OCI-LY1 (cell line): Measurements from ENCODE around the gene LRMDA.

Experiments
- H2AFZ ChIP-seq: fragments of 200-600 bp; sonication (generic), shearing (Covaris generic); 2 replicates; pipeline ENCODE4 v1.6.0; 2014; ENCODE audit warnings: antibody characterized with exemption, mild to moderate bottlenecking, low read length
- H3F3A ChIP-seq: fragments of 200-600 bp; sonication (generic), shearing (Covaris generic); 2 replicates; pipeline ENCODE4 v1.6.0; 2014; ENCODE audit warnings: mild to moderate bottlenecking, antibody characterized with exemption, low read length, moderate library complexity; ENCODE audit not compliant: insufficient read depth
- H3K27ac ChIP-seq: fragments of 200-600 bp; sonication (generic); 2 replicates; pipeline ENCODE4 v1.5.1; 2014; ENCODE audit warnings: low read length, mixed run types, mild to moderate bottlenecking, low read depth; ENCODE audit not compliant: poor library complexity, severe bottlenecking
- H3K27me3 ChIP-seq: fragments of 200-600 bp; sonication (generic); 2 replicates; pipeline ENCODE4 v1.6.0; 2014; ENCODE audit warnings: antibody characterized with exemption, mild to moderate bottlenecking, low read length, moderate library complexity; ENCODE audit not compliant: insufficient read depth
- H3K36me3 ChIP-seq: fragments of 200-600 bp; sonication (generic); 2 replicates; pipeline ENCODE4 v1.6.1; 2014; ENCODE audit warnings: mild to moderate bottlenecking, antibody characterized with exemption, low read length, moderate library complexity, mixed read lengths; ENCODE audit not compliant: insufficient read depth
- H3K4me1 ChIP-seq: fragments of 200-600 bp; sonication (generic); 2 replicates; pipeline ENCODE4 v1.5.1; 2014; ENCODE audit warnings: mild to moderate bottlenecking, low read length, moderate library complexity; ENCODE audit not compliant: insufficient read depth, severe bottlenecking
- H3K4me2 ChIP-seq: fragments of 200-600 bp; sonication (generic), shearing (Covaris generic); 2 replicates; pipeline ENCODE4 v1.6.1; 2014; ENCODE audit warnings: low read length
- H3K4me3 ChIP-seq: fragments of 200-600 bp; sonication (generic); 2 replicates; pipeline ENCODE4 v1.5.1; 2014; ENCODE audit warnings: low read length, low read depth, mild to moderate bottlenecking, mixed read lengths; ENCODE audit not compliant: poor library complexity, severe bottlenecking
- H3K79me2 ChIP-seq: fragments of 200-600 bp; shearing (Covaris generic); 2 replicates; pipeline ENCODE4 v1.6.1; 2016; ENCODE audit warnings: mixed run types, low read length, mixed read lengths; ENCODE audit not compliant: insufficient read depth
- H3K9ac ChIP-seq: fragments of 200-600 bp; sonication (generic), shearing (Covaris generic); 2 replicates; pipeline ENCODE4 v1.6.1; 2014; ENCODE audit warnings: mild to moderate bottlenecking, low read length, mixed read lengths
- H3K9me2 ChIP-seq: fragments of 200-600 bp; sonication (generic), shearing (Covaris generic); 2 replicates; pipeline ENCODE4 v1.6.1; 2014; ENCODE audit warnings: low read depth, mild to moderate bottlenecking, low read length, mixed read lengths
- H3K9me3 ChIP-seq: fragments of 200-600 bp; shearing (Covaris generic); 2 replicates; pipeline ENCODE4 v1.6.1; 2014; ENCODE audit warnings: low read length, mixed read lengths
- H4K20me1 ChIP-seq: fragments of 200-600 bp; sonication (generic), shearing (Covaris generic); 2 replicates; pipeline ENCODE4 v1.6.0; 2016; ENCODE audit warnings: mild to moderate bottlenecking, low read length; ENCODE audit not compliant: insufficient read depth
- EZH2 ChIP-seq: fragments of 200-600 bp; sonication (generic), shearing (Covaris generic); IDR thresholded peaks from 2 replicates; pipeline ENCODE4 v1.8.0; 2017; ENCODE audit warnings: borderline replicate concordance, mixed run types, mild to moderate bottlenecking, antibody characterized with exemption, low read length, moderate library complexity, mixed read lengths
- TF ChIP-seq, protein P1 (sequence below): fragments of 200-600 bp; sonication (generic), shearing (Covaris generic); IDR thresholded peaks from 2 replicates; pipeline ENCODE4 v1.5.1; 2017; ENCODE audit warnings: mild to moderate bottlenecking, antibody characterized with exemption, low read length, moderate library complexity, mixed read lengths

The LRMDA gene

DNA sequence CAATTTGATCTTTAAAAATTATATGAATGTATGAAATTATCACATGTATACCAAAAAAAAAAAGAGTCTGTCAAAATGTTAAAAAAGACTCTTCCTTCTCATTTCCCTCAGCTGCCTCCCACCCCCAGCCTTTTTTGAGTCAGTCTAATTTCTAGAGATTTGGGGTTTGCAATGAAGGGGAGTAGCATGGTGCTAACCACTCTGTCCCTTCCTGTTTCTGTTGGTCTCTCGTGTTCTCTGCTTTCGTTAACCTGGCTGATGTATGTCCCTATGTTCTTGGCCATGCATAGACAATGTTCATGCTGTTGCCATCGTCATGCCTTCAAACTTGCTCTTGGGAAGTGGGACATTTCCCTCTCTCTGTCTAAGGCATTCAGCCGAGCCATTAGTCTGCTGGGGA is 474.1 kb downstream of the LRMDA start:
- no peaks in the 10 kb centered on the region for H3K79me2 ChIP-seq
- TF ChIP-seq, protein P1, sequence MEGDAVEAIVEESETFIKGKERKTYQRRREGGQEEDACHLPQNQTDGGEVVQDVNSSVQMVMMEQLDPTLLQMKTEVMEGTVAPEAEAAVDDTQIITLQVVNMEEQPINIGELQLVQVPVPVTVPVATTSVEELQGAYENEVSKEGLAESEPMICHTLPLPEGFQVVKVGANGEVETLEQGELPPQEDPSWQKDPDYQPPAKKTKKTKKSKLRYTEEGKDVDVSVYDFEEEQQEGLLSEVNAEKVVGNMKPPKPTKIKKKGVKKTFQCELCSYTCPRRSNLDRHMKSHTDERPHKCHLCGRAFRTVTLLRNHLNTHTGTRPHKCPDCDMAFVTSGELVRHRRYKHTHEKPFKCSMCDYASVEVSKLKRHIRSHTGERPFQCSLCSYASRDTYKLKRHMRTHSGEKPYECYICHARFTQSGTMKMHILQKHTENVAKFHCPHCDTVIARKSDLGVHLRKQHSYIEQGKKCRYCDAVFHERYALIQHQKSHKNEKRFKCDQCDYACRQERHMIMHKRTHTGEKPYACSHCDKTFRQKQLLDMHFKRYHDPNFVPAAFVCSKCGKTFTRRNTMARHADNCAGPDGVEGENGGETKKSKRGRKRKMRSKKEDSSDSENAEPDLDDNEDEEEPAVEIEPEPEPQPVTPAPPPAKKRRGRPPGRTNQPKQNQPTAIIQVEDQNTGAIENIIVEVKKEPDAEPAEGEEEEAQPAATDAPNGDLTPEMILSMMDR, result no peak
- no peak for TF ChIP-seq EZH2
- no peak overlapping the region for H3K9ac ChIP-seq
- H3K27ac ChIP-seq, result no peak overlapping the region
- H4K20me1 ChIP-seq, result no peaks in the 10 kb centered on the region
- H3F3A ChIP-seq, result no peaks in the 10 kb centered on the region
- no peaks in the 10 kb centered on the region for H3K36me3 ChIP-seq
- no peaks in the 10 kb centered on the region for H3K9me3 ChIP-seq
- no peak overlapping the region for H2AFZ ChIP-seq
- no peaks in the 10 kb centered on the region for H3K4me1 ChIP-seq
- H3K4me2 ChIP-seq, result no peak overlapping the region
- no peaks in the 10 kb centered on the region for H3K9me2 ChIP-seq
- 0 out of 2 replicates have a peak, but pooled peaks cover 3% of the 10 kb centered on the region for H3K27me3 ChIP-seq
- no peak overlapping the region for H3K4me3 ChIP-seq

DNA sequence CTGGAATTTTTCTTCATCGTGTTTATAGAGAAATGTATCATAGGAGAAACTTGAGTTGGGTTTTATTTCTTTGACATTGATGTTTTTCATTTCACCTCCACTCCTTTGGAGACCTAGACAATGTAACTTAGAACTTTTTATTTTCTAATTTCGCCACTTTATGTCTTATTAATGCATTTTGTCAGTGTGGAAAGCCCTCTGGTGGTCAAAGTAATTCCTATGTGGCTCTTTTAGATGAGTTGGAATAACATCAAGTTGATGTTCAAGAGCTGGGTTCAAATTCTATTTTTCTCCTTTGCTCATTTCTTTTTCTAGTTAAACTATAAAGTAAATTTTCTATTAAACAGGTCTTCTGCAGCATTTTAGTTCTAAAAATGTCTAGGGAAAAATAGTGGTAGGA is 478.6 kb downstream of the LRMDA start:
- Histone ChIP-seq H3K4me1 (no peaks in the 10 kb centered on the region), H2AFZ (no peak overlapping the region), H3K9me2 (no peaks in the 10 kb centered on the region), H3F3A (no peaks in the 10 kb centered on the region), H3K9me3 (no peaks in the 10 kb centered on the region), H4K20me1 (no peaks in the 10 kb centered on the region), H3K27me3 (0 out of 2 replicates have a peak, but pooled peaks cover 3% of the 10 kb centered on the region), H3K27ac (no peak overlapping the region), H3K4me3 (no peak overlapping the region), H3K9ac (no peak overlapping the region), H3K4me2 (no peak overlapping the region), H3K36me3 (no peaks in the 10 kb centered on the region), H3K79me2 (no peaks in the 10 kb centered on the region)
- TF ChIP-seq EZH2, result no peak
- TF ChIP-seq, protein P1, result peak; percentile 27; the same call in 1 of the 2 replicates

DNA sequence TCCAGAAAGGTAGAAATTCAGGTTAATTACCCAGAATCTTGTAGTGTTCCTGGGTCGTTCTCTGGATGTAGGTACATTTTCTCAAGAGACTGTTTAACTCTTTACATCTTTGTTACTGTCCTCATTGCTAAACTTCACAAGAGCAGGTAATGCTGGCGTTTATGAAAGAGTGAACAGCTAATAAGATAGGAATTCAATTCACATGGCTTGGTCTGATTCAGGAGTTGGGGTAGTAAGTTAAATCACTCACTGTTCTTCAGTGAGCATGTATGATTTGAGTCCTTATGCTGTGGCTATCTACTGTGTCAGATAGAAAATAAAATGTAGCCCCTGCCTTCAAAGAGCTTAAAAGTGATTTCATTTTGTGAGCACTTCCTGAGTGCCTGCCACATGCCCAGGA is 480.0 kb downstream of the LRMDA start:
- no peak overlapping the region for H3K4me3 ChIP-seq
- H3F3A ChIP-seq, result no peaks in the 10 kb centered on the region
- 0 out of 2 replicates have a peak, but pooled peaks cover 3% of the 10 kb centered on the region for H3K27me3 ChIP-seq
- H3K79me2 ChIP-seq, result no peaks in the 10 kb centered on the region
- H3K27ac ChIP-seq, result no peak overlapping the region
- H2AFZ ChIP-seq, result no peak overlapping the region
- H4K20me1 ChIP-seq, result no peaks in the 10 kb centered on the region
- H3K9me2 ChIP-seq, result no peaks in the 10 kb centered on the region
- no peak for TF ChIP-seq EZH2
- TF ChIP-seq, protein P1, result no peak
- no peaks in the 10 kb centered on the region for H3K36me3 ChIP-seq
- H3K4me2 ChIP-seq, result no peak overlapping the region
- no peaks in the 10 kb centered on the region for H3K4me1 ChIP-seq
- H3K9me3 ChIP-seq, result no peaks in the 10 kb centered on the region
- no peak overlapping the region for H3K9ac ChIP-seq
